Frontal cortex (tissue), 4 donors: ENCODE data around the gene CYFIP2. TPM values are rescaled to one million over a fixed set of nuclear protein-coding genes. Genes with fewer than 3 reads are reported as not detected.

ENCODE experiments used
- DNase-seq, 2 donors: peaks; one replicate each; pipeline ENCODE4 v3.0.0; 2012; ENCODE audit warnings: low spot score in 2 of 2
- FAIRE-seq: peaks from 2 replicates; lab custom pipeline; 2012; peaks lifted over from hg19 to GRCh38; lab: Jason Lieb, UNC
- total RNA-seq: library from RNA; depleted of rRNA; stranded (reverse); fragments of >200 nt; gene quantifications from one replicate; pipeline ENCODE4 v1.2.3, GENCODE V29; 2014
- donor health status: control.
- donor health status: control.
- donor health status: control.

The CYFIP2 gene
- total RNA-seq, 1 donor from 2014 or later = 71.7 TPM

DNA sequence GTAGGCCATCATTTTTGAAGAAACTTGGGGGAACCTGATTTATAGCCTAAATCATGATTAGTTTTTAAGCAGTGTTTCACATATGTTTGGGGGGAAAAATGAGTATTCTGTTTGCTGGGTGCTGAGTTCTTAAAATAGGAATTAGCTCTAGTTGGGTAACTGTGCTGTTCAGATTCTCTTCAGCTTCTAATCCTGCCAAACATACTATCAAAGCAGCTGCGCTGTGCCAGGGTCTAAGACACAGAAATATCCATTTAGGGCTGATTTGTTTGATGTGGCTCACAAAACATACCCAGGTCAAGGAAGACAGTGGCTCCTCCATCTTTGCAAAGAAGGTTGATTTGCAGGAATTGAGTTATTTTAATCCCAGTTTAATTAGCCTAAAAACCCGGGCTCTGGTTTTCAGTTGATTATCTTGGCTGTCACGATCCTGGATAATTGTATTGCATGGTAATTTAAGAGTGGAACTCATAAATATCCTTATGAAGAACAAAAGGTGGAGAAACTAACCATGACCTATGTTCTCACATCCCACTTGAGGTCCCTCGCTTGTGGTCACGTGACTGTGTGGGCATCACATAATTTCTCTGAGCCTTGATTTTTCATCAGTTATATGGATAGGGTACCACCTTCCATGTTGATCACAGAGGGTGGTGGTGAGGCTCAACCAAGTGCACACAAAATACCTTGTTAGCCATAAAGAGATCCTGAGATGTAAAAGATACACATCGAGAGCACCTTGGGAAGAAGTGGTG is 18.7 kb downstream of the CYFIP2 start:
- no peak for DNase-seq
- no peak for FAIRE-seq

DNA sequence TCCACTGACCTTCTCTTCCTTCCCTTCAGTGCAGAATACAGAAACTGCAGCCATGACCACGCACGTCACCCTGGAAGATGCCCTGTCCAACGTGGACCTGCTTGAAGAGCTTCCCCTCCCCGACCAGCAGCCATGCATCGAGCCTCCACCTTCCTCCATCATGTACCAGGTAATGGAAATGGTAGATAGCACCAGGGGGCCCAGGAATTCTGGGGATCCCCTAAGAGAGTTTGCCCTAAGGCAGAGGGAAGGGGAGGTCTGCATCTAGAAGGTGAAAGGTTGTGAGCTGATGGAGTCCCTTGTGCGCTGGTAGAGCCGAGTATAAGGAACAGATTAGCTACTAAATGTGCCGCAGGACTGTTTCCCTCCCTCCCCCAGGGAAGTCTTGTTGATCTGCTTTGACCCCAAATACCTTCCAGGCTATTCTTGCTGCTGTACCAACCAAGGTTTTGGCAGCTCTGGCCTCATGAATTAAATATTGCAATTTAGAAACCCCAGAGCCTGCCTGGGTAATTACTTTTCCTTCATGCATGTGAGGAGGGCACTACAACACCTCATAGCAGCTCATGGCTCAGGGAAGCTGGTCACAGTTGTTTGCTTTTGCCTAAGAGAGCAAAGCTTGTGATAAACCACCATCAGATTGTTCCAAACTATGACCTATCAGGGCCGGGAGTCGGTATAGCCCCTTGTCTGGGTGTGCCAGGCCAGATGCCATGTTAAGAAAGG is 19.6 kb downstream of the CYFIP2 start:
- no peak for DNase-seq
- FAIRE-seq = no peak

GRCh38 chr5:157286761-157287211 is 20.9 kb downstream of the CYFIP2 start:
- DNase-seq = no peak
- FAIRE-seq = no peak

- DNase-seq = no peak
- no peak for FAIRE-seq
Observed at GRCh38 chr5:157288405-157289163, 22.7 kb downstream of the CYFIP2 start.

DNA sequence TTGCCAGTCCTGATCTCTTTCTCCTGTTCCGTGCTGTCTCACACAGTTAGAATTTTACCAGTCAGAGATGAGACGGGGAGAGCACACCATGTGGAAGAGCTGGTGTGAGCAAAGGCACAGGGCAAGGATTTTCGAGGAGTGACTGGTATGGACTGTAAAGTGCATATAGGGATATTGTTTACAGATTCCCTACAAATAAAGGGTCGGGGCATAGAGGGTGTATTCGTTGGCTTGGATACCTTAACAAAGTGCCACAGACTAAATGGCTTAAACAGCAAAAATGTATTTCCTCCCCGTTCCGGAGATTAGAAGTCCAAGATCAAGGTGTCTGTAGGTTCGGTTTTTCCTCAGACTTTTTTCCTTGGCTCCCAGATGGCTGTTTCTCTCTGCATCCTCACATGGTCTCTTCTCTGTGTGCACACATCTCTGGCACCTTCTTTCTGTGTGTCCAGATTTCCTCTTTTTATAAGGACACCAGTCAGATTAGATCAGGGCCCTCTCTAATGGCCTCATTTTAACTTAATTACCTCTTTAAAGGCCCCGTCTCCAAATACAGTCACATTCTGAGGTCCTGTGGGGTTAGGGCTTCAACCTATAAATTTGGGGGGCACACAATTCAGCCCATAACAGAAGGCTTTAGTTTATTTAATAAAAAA is 23.4 kb downstream of the CYFIP2 start:
- no peak for FAIRE-seq

GRCh38 chr5:157290156-157290980 is 24.4 kb downstream of the CYFIP2 start:
- no peak for DNase-seq
- FAIRE-seq = no peak

More for the DNA sequence above, 23.4 kb downstream of the CYFIP2 start:
- DNase-seq = no peak

DNA sequence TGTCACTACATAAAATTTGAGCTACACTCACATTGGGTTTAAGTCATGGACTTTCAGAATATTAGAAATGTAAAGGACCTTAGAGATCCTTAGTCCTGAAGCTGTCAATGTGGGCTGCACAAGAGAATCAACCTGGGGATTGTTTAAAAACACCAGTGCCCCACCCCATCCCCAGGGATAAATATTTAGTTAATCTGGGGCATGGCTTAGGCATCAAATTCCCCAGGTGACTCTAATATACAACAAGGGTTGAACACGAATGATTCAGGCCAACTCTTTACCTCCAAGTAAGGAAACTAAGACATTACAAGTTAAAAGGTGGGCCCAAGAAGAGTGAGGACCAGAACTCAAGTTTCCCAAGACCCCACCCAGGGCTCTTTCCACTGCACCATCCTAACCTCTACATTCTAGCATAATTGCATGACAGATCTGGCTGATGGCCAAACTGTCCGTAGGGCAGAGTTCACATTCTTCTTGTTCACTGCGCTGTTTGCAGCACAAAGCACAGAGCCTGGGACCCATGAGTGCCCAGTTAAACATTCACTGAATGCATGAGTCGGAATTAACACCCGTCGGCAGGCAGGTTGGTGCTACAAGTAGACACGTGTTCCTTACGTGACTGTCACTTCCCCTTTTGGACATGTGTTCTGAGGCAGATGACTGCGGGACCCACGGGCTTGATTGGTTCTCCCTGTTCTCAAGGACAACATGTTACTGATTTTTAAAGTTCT is 25.2 kb downstream of the CYFIP2 start:
- DNase-seq = no peak
- FAIRE-seq = no peak

- DNase-seq = no peak
- no peak for FAIRE-seq
Observed at GRCh38 chr5:157292599-157292998, 26.7 kb downstream of the CYFIP2 start.

- no peak for DNase-seq
- no peak for FAIRE-seq
Observed at GRCh38 chr5:157294407-157295091, 28.6 kb downstream of the CYFIP2 start.

- DNase-seq (no peak), FAIRE-seq (no peak)
Observed at GRCh38 chr5:157295247-157295646, 29.3 kb downstream of the CYFIP2 start.

DNA sequence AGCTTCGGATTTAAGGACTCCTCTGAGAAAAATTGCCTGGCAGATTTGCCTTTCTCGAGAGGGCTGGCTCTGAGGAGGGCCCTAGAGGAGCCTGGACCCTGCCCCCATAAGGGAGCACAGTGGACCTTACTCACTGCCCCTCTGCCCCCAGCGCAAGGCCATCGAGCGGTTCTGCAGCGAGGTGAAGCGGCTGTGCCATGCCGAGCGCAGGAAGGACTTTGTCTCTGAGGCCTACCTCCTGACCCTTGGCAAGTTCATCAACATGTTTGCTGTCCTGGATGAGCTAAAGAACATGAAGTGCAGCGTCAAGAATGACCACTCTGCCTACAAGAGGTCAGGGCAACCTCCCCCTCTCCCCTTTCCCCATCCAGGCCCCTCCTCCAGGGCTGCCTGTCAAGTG is 34.6 kb downstream of the CYFIP2 start:
- no peak for FAIRE-seq
- no peak for DNase-seq

GRCh38 chr5:157301066-157301465 is 35.1 kb downstream of the CYFIP2 start:
- no peak for FAIRE-seq

GRCh38 chr5:157303023-157303422 is 37.1 kb downstream of the CYFIP2 start:
- FAIRE-seq (no peak), DNase-seq (no peak)

More at GRCh38 chr5:157301066-157301465, 35.1 kb downstream of the CYFIP2 start:
- DNase-seq = no peak

GRCh38 chr5:157303667-157304327 is 37.9 kb downstream of the CYFIP2 start:
- FAIRE-seq (no peak), DNase-seq (no peak)

DNA sequence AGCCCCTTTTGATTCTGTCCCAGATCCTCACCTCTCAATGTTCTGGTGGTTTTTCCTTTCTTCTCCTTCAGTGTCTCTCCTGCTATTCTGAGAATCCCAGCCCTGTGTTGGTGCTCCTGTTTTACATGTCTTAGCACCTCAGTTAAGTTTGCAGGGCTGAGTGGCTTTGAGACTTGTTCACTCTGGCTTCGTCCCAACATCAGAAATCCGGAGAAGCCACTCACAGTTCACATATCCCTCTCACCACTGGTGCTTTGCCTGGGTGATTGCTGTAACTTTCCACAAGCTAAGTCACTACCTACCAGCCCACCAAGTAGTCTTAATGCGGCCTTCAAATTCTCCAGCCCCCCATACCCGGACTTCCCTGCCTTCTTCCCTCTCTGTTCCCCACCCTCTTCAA is 40.2 kb downstream of the CYFIP2 start:
- FAIRE-seq = no peak

DNA sequence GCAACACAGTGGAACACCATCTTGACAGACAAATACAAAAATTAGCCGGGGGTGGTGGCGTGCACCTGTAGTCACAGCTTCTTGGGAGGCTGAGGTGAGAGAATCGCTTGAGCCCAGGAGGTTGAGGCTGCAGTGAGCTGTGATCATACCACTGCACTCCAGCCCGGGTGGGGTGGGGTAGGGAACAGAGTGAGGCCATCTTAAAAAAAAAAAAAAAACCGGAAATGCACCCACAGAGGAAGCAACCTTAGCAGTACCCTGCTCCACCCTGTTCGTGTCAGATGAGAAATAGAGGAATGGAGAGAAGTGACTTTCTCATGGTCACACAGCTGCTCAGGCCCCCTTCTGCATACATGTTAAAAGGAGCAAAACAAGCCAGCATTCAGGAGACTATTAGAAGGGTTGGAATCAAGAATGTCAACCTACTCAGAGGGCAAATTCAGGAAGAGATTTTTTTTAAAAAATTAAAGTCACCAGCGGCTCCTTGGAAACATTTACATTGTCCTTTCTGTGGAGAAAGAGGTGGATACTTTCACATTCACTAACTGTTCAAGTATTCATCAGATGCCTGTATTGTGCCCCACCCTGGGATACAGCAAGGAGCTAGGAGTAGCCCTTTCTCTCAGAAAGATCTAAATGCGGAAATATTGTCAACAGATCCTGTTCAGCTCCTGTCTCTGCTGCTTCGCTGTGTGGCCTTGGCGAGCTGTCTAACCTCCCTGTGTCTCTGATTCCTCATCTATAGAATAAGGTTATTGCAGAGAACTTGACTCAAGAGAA is 41.0 kb downstream of the CYFIP2 start:
- DNase-seq (no peak), FAIRE-seq (no peak)

More for the DNA sequence above, 40.2 kb downstream of the CYFIP2 start:
- no peak for DNase-seq
